ENCODE results near the gene SELENOH. TPM values are rescaled to one million over a fixed set of nuclear protein-coding genes. Genes with fewer than 3 reads are reported as not detected.

The SELENOH gene
- total and polyA plus RNA-seq, 9 of the 15 experiments (the other 6 are each of a cell fraction or from before 2014, with no cell fraction given), result 16.6 to 299 (median 118) TPM

DNA sequence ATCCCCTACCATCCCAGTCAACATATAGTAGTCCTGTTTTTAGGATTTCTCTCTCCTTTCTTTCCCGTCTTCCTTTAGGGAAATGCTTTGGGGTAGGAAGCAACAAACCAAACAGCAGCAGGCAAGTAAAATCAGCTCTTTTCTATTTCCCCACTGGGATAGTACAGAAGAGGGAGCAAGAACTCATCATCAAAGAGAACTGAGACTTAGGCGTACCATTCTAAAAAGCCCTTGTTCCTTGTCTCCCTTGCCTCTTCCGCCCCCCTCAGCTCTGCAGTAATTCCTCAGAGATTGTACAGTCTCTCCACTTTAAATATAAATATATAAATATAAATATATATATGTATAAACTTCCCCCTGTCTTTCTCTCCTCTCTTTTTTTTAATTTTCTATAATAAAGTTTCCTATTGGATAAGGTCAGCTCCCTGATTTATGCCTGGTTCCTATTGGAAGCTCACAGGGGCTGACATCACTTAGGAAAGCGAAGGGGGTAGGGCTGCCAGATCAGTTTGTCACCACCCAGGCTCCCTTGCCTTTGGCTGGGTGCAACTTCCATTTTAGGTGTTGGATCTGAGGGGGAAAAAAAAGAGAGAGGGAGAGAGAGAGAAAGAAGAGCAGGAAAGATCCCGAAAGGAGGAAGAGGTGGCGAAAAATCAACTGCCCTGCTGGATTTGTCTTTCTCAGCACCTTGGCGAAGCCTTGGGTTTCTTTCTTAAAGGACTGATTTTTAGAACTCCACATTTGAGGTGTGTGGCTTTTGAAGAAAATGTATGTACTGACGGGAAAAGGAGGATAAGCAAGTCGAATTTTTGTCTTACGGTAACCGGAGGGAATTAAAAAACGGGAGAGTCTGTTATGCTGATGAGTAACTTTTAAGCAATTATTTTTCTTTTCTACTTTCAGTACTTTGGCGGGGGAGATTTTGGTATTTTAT is 20.3 kb downstream of the SELENOH start, which contains the start of gene CTNND1:
Gene CTNND1, plus strand, starts transcription at position 502 of the 934 bp plus-strand sequence. CDS start 29,677 bp downstream, outside the sequence.
- CTCF ChIA-PET (ENCODE audit: low intra/inter-chr PET ratio), result interaction anchor here (1.8 kb wide), 1 partner anchor 39 kb away, joined by 6 read pairs; no protein-coding TSS in a partner anchor
- in situ Hi-C loops (cut with MboI), result no loop called here
- Histone ChIP-seq H3K4me1 (replicated peaks in 1 of 2; ENCODE audit: control insufficient read depth in 2 of 2, insufficient read depth in 2 of 2, low read length in 2 of 2) (peaks cover 7 to 22% of the 10 kb centered on the region in 2 experiments; a peak in 4 of 5 replicates), H3K9ac (ENCODE audit: insufficient read depth in 1 of 2, low read depth in 2 of 2, low read length in 2 of 2) (peak within 1 kb of the TSS; percentile 86 to 95), H3K79me2 (ENCODE audit: control insufficient read depth, insufficient read depth, low read length) (peaks cover 49% of the 10 kb centered on the region), H3K9me3 (replicated peaks; ENCODE audit: control insufficient read depth, insufficient read depth, low read depth, low read length) (no peaks in the 10 kb centered on the region), H3K27me3 (ENCODE audit: control insufficient read depth in 2 of 2, insufficient read depth in 2 of 2, low read length in 2 of 2) (no peaks in the 10 kb centered on the region), H4K20me1 (replicated peaks; ENCODE audit: control insufficient read depth, insufficient read depth, low read length) (peaks cover 7% of the 10 kb centered on the region), H3K27ac (ENCODE audit: extremely low read depth, low read depth, low read length) (peak within 1 kb of the TSS; percentile 95), H3K4me3 (peak within 1 kb of the TSS; percentile 62), H3K36me3 (ENCODE audit: control insufficient read depth, insufficient read depth, low read length) (no peaks in the 10 kb centered on the region), H3K4me2 (ENCODE audit: insufficient read depth, low read length) (peak within 1 kb of the TSS; percentile 81), H3K9me1 (ENCODE audit: control insufficient read depth, insufficient read depth, low read length) (no peaks in the 10 kb centered on the region), H2AFZ (ENCODE audit: low read depth, low read length) (peak within 1 kb of the TSS; percentile 95)
- DNase-seq (ENCODE audit: extremely low read depth in 1 of 4, low spot score in 3 of 4), result peak; percentile 66 to 99 (median 81)
- BruUV-seq (replicated peaks), result TSS peak; percentile 46
- POLR2A ChIA-PET, result interaction anchor here (0.5 to 6.2 kb wide), 13 partner anchors 9 to 847 kb away, joined by 3 to 88 read pairs (median 4); partner anchors contain the start of genes BTBD18, MED19 and SELENOH
- FAIRE-seq, result peak; percentile 92
- peak; percentile 93 for ATAC-seq
- 11% methylated on average over 13 of the region's 13 CpGs for WGBS (ENCODE audit: insufficient coverage, low coverage, missing lambda C conversion rate)
- intact Hi-C loops (cut with micrococcal nuclease), result loop anchor here (2.0 to 5.0 kb wide), 2 partner anchors 17 to 36 kb away; no protein-coding TSS in a partner anchor
- no peak for TF ChIP-seq ZNF436 (CRISPR knock-in tag; IDR thresholded peaks at IDR 0.05)
- TF ChIP-seq ARNT (IDR thresholded peaks at IDR 0.05), result peak; percentile 70 to 72; a peak in 3 of 4 replicates
- TF ChIP-seq ARID2 (IDR thresholded peaks at IDR 0.05), result peak; percentile 8; the same call in 1 of the 2 replicates
- TF ChIP-seq RBM15 (IDR thresholded peaks at IDR 0.05; ENCODE audit: insufficient read depth, low read length), result no peak
- TF ChIP-seq CREM (IDR thresholded peaks at IDR 0.05; ENCODE audit: low read depth), result peak; percentile 73
- no peak for TF ChIP-seq CEBPG (CRISPR knock-in tag; IDR thresholded peaks at IDR 0.05)
- no peak for TF ChIP-seq CEBPG (tag; conservative IDR thresholded peaks at IDR 0.05 in 1 of 2, IDR thresholded peaks at IDR 0.05 in 1 of 2)
- peak; percentile 3; the same call in 1 of the 2 replicates for TF ChIP-seq MAFF (IDR thresholded peaks at IDR 0.05; ENCODE audit: low read length)
- no peak for TF ChIP-seq ZNF23 (CRISPR knock-in tag; IDR thresholded peaks at IDR 0.05)
- TF ChIP-seq ILF3 (IDR thresholded peaks at IDR 0.05; ENCODE audit: borderline replicate concordance), result no peak
- TF ChIP-seq, protein P1, sequence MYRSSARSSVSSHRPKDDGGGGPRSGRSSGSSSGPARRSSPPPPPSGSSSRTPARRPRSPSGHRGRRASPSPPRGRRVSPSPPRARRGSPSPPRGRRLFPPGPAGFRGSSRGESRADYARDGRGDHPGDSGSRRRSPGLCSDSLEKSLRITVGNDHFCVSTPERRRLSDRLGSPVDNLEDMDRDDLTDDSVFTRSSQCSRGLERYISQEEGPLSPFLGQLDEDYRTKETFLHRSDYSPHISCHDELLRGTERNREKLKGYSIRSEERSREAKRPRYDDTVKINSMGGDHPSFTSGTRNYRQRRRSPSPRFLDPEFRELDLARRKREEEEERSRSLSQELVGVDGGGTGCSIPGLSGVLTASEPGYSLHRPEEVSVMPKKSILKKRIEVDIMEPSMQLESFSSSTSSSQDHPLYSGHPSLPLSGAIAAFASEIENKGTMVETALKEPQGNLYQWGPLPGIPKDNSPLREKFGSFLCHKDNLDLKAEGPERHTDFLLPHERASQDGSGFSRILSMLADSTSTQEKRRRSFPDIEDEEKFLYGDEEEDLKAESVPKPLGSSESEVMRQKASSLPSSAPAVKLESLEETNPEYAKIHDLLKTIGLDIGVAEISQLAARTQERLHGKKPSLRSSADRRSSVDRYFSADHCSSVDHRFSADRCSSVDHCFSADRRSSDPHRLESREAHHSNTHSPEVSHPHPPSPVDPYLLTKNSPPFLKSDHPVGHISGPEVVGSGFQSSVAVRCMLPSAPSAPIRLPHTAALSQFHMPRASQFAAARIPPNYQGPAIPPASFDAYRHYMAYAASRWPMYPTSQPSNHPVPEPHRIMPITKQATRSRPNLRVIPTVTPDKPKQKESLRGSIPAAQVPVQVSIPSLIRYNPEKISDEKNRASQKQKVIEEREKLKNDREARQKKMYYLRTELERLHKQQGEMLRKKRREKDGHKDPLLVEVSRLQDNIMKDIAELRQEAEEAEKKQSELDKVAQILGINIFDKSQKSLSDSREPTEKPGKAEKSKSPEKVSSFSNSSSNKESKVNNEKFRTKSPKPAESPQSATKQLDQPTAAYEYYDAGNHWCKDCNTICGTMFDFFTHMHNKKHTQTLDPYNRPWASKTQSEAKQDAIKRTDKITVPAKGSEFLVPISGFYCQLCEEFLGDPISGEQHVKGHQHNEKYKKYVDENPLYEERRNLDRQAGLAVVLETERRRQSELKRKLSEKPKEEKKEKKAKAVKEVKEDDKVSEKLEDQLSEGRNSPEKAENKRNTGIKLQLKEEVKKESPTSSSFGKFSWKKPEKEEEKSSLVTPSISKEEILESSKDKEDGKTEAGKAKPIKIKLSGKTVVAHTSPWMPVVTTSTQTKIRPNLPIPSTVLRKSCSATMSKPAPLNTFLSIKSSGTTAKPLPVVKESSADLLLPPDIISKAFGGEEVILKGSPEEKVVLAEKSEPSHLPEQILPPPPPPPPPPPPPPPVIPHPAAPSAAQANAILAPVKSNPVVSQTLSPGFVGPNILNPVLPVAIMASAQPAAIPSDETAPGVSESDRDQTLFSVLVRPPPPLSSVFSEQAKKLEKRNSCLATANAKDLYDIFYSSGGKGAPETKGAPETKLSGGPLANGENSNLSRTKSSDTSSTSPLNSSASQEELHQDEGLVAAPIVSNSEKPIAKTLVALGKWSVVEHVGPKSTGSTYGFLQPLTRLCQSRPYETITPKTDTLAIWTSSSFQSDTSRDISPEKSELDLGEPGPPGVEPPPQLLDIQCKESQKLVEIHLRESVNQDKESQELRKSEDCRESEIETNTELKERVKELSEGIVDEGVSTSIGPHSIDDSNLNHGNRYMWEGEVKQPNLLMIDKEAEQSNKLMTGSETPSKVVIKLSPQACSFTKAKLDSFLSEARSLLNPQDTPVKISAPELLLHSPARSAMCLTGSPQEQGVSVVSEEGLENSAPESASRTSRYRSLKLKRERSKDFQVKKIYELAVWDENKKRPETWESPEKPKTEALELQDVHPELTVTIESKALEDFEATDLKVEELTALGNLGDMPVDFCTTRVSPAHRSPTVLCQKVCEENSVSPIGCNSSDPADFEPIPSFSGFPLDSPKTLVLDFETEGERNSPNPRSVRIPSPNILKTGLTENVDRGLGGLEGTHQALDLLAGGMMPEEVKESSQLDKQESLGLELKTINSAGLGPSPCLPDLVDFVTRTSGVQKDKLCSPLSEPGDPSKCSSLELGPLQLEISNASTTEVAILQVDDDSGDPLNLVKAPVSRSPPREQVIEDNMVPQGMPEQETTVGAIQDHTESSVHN (IDR thresholded peaks at IDR 0.05; ENCODE audit: borderline replicate concordance in 1 of 2, low read depth in 1 of 2), result peak in 1 of 2 experiments; percentile 54; a peak in 1 of 4 replicates
- no peak for TF ChIP-seq KAT2B (IDR thresholded peaks at IDR 0.05; ENCODE audit: low read depth, low read length)
- no peak for TF ChIP-seq ZC3H8 (IDR thresholded peaks at IDR 0.05)
- TF ChIP-seq CHCHD3 (CRISPR knock-in tag; IDR thresholded peaks at IDR 0.05), result no peak

Measured in K562 (cell line).